Neural progenitor cell (in vitro differentiated cells): Measurements from ENCODE around the gene WTAP. TPM values are rescaled to one million over a fixed set of nuclear protein-coding genes. Genes with fewer than 3 reads are reported as not detected.

Experiments used
- DNase-seq: peaks from one replicate; pipeline ENCODE4 v3.0.0-alpha.2; 2016; ENCODE audit warnings: low spot score
- H2AFZ ChIP-seq: fragments of 200-600 bp; sonication (generic); replicated peaks from 2 replicates; pipeline ENCODE4 v1.6.1; 2016; ENCODE audit warnings: antibody characterized with exemption
- H3F3A ChIP-seq: fragments of 200-600 bp; sonication (generic); 2 replicates; pipeline ENCODE4 v1.6.1; 2016; ENCODE audit warnings: antibody characterized with exemption, low read depth
- H3K27ac ChIP-seq: fragments of 200-600 bp; sonication (generic); 2 replicates; pipeline ENCODE4 v1.5.1; 2016; ENCODE audit warnings: mild to moderate bottlenecking
- H3K27me3 ChIP-seq: fragments of 200-600 bp; sonication (generic); 2 replicates; pipeline ENCODE4 v1.6.1; 2016; ENCODE audit warnings: mild to moderate bottlenecking, moderate library complexity
- H3K36me3 ChIP-seq: fragments of 200-600 bp; sonication (generic); 2 replicates; pipeline ENCODE4 v1.5.1; 2016
- H3K4me1 ChIP-seq: fragments of 200-600 bp; sonication (generic); 2 replicates; pipeline ENCODE4 v1.6.1; 2016; ENCODE audit warnings: mixed run types
- H3K4me2 ChIP-seq: fragments of 200-600 bp; sonication (generic); 2 replicates; pipeline ENCODE4 v1.6.1; 2016
- H3K4me3 ChIP-seq: fragments of 200-600 bp; sonication (generic); 2 replicates; pipeline ENCODE4 v1.5.1; 2016
- H3K79me2 ChIP-seq: fragments of 200-600 bp; sonication (generic); 2 replicates; pipeline ENCODE4 v1.6.1; 2016; ENCODE audit warnings: low read depth
- H3K9ac ChIP-seq: fragments of 200-600 bp; sonication (generic); 2 replicates; pipeline ENCODE4 v1.6.1; 2016
- H3K9me3 ChIP-seq: fragments of 200-600 bp; sonication (generic); 2 replicates; pipeline ENCODE4 v1.5.1; 2016; ENCODE audit warnings: low read depth
- H4K20me1 ChIP-seq: fragments of 200-600 bp; sonication (generic); 2 replicates; pipeline ENCODE4 v1.6.1; 2016; ENCODE audit warnings: low read depth
- H3K27ac Mint-ChIP-seq: 3 replicates; pipeline ENCODE4 v1.8.0; 2021; ENCODE audit warnings: mixed read lengths
- H3K27me3 Mint-ChIP-seq: 2 replicates; pipeline ENCODE4 v1.8.0; 2022; ENCODE audit warnings: low read depth, mild to moderate bottlenecking, inconsistent platforms, moderate library complexity, mixed read lengths; ENCODE audit not compliant: insufficient read depth
- H3K36me3 Mint-ChIP-seq: 3 replicates; pipeline ENCODE4 v1.8.0; 2021; ENCODE audit warnings: mixed read lengths
- H3K4me1 Mint-ChIP-seq: 3 replicates; pipeline ENCODE4 v1.8.0; 2021; ENCODE audit warnings: mixed read lengths
- H3K4me3 Mint-ChIP-seq: 3 replicates; pipeline ENCODE4 v1.8.0; 2021; ENCODE audit warnings: mild to moderate bottlenecking, moderate library complexity, mixed read lengths
- H3K9me3 Mint-ChIP-seq: 3 replicates; pipeline ENCODE4 v1.8.0; 2020; ENCODE audit warnings: mixed read lengths
- EZH2 ChIP-seq: fragments of 200-600 bp; sonication (generic); IDR thresholded peaks from 2 replicates; pipeline ENCODE4 v1.6.1; 2017; ENCODE audit warnings: antibody characterized with exemption, mild to moderate bottlenecking, moderate library complexity
- EZH2phosphoT487 ChIP-seq: fragments of 200-600 bp; sonication (generic); IDR thresholded peaks from 2 replicates; pipeline ENCODE4 v1.6.1; 2017; ENCODE audit warnings: antibody characterized with exemption
- total RNA-seq: library from RNA; depleted of rRNA; stranded (reverse); fragments of >200 nt; gene quantifications from 2 replicates; pipeline ENCODE4 v1.2.3, GENCODE V29; 2015; ENCODE audit warnings: low replicate concordance
- TF ChIP-seq, protein P1 (sequence below): fragments of 200-600 bp; sonication (generic); IDR thresholded peaks from 2 replicates; pipeline ENCODE4 v1.5.1; 2017; ENCODE audit warnings: antibody characterized with exemption, mild to moderate bottlenecking

The WTAP gene
- total RNA-seq, 1 donor from 2014 or later, result 159 TPM

GRCh38 chr6:159761129-159761872 is 34.0 kb downstream of the WTAP start:
- peak; percentile 68 for DNase-seq

DNA sequence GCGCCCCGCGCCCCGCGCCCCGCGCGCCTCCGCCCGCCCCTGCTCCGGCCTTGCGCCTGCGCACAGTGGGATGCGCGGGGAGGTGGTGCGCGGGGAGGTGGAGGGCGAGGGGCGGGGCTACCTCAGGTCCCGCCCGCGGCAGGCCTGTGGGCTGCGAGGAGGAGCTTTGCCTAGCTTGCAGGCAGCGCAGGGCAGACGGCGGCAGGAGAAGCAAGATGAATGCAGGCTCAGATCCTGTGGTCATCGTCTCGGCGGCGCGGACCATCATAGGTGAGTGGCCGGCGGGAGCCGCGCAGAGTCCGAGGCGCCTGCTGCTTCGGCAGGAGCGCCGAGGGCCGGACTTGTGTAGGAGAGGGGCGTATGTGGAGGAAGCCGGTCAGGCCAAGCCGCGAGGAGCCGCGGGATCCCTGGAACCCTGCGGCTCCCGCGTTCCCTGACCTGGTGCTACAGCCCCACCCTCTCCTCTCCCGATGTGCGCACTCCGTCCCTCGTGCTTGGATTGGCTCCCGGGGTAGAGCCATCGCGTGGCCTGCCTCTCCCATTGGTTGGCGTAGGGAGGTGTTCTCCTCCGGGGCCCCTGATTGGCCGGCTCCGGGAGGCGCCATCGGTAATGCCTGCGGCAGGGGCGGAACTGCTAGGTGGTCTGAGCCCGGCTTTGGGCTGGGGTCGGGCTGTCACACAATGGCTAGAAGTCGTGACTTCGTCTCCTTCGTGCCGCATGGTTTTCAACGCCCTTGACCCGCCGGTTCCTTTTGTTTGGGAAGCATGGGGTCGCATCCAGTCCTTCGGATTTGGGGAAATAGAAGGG is 34.8 kb downstream of the WTAP start, which contains the start of gene ACAT2:
ACAT2 (plus strand) TSS at position 173 of the 808 bp plus-strand sequence; CDS start at position 216, 43 bp downstream.
- no peaks in the 10 kb centered on the region for H4K20me1 ChIP-seq
- H3K27ac ChIP-seq, result peak within 1 kb of the TSS; percentile 96
- H3K9me3 ChIP-seq, result no peaks in the 10 kb centered on the region
- peaks cover 21% of the 10 kb centered on the region for H3K4me1 ChIP-seq
- no peaks in the 10 kb centered on the region for H3K27me3 ChIP-seq
- TF ChIP-seq, protein P1, sequence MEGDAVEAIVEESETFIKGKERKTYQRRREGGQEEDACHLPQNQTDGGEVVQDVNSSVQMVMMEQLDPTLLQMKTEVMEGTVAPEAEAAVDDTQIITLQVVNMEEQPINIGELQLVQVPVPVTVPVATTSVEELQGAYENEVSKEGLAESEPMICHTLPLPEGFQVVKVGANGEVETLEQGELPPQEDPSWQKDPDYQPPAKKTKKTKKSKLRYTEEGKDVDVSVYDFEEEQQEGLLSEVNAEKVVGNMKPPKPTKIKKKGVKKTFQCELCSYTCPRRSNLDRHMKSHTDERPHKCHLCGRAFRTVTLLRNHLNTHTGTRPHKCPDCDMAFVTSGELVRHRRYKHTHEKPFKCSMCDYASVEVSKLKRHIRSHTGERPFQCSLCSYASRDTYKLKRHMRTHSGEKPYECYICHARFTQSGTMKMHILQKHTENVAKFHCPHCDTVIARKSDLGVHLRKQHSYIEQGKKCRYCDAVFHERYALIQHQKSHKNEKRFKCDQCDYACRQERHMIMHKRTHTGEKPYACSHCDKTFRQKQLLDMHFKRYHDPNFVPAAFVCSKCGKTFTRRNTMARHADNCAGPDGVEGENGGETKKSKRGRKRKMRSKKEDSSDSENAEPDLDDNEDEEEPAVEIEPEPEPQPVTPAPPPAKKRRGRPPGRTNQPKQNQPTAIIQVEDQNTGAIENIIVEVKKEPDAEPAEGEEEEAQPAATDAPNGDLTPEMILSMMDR, result no peak
- TF ChIP-seq EZH2 (no peak), EZH2phosphoT487 (no peak)
- Mint-ChIP-seq H3K36me3 (peaks cover 39% of the 10 kb centered on the region), H3K4me3 (peak within 1 kb of the TSS; percentile 96), H3K9me3 (no peaks in the 10 kb centered on the region), H3K4me1 (peaks cover 32% of the 10 kb centered on the region), H3K27me3 (peaks cover 4% of the 10 kb centered on the region), H3K27ac (peak within 1 kb of the TSS; percentile 95)
- peak within 1 kb of the TSS; percentile 57 for H3K4me3 ChIP-seq
- peaks cover 50% of the 10 kb centered on the region for H3F3A ChIP-seq
- peak within 1 kb of the TSS; percentile 63 for H3K9ac ChIP-seq
- peaks cover 51% of the 10 kb centered on the region for H3K79me2 ChIP-seq
- peak; percentile 96 for DNase-seq
- H3K4me2 ChIP-seq, result peak within 1 kb of the TSS; percentile 91
- H2AFZ ChIP-seq, result peak within 1 kb of the TSS; percentile 75
- H3K36me3 ChIP-seq, result peaks cover under 1% of the 10 kb centered on the region

More at GRCh38 chr6:159761129-159761872, 34.0 kb downstream of the WTAP start:
- H3K79me2 ChIP-seq, result peaks cover 44% of the 10 kb centered on the region
- no peaks in the 10 kb centered on the region for H3K9me3 Mint-ChIP-seq
- H3K36me3 ChIP-seq, result peaks cover 6% of the 10 kb centered on the region
- peak overlapping the region; percentile 75 for H2AFZ ChIP-seq
- H4K20me1 ChIP-seq, result no peaks in the 10 kb centered on the region
- H3K27ac Mint-ChIP-seq, result peak overlapping the region; percentile 95
- no peaks in the 10 kb centered on the region for H3K9me3 ChIP-seq
- peak overlapping the region; percentile 53 for H3K9ac ChIP-seq
- H3K4me2 ChIP-seq, result peak overlapping the region; percentile 80
- peaks cover 38% of the 10 kb centered on the region for H3K36me3 Mint-ChIP-seq
- H3K4me3 ChIP-seq, result peak overlapping the region; percentile 57
- H3K4me1 Mint-ChIP-seq, result peaks cover 32% of the 10 kb centered on the region
- peaks cover 52% of the 10 kb centered on the region for H3F3A ChIP-seq
- peaks cover 4% of the 10 kb centered on the region for H3K27me3 Mint-ChIP-seq
- H3K4me1 ChIP-seq, result peaks cover 21% of the 10 kb centered on the region
- peak overlapping the region; percentile 93 for H3K4me3 Mint-ChIP-seq
- no peaks in the 10 kb centered on the region for H3K27me3 ChIP-seq
- TF ChIP-seq EZH2, result no peak
- TF ChIP-seq, protein P1, result no peak
- TF ChIP-seq EZH2phosphoT487, result no peak
- peak overlapping the region; percentile 96 for H3K27ac ChIP-seq

DNA sequence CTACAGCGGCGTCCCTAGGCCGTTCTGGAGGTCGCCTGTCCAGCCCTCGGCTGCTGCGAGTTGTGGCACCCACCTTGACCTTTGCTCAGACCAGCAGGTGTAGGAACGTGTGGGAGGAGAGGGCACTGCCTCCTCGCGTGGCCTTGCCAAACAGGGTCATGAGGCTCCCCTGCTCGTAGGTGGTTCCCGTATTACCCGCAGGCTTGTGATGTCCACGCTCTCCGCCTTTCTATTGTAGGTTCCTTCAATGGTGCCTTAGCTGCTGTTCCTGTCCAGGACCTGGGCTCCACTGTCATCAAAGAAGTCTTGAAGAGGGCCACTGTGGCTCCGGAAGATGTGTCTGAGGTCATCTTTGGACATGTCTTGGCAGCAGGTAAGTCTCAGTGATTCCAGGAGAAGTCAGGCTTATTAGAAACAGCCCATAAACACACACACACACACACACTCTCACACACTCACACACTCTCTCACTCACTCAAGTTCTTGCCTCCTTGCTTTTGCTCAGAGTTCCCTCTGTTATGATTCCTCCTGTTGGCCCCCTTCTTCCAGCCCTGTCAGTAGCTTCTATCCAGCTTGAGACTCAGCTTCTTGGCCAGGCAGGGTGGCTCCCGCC is 35.5 kb downstream of the WTAP start:
- Mint-ChIP-seq H3K9me3 (no peaks in the 10 kb centered on the region), H3K27me3 (peaks cover 4% of the 10 kb centered on the region)

More for the DNA sequence above, 35.5 kb downstream of the WTAP start:
- Mint-ChIP-seq H3K4me3 (peak overlapping the region; percentile 96), H3K36me3 (peaks cover 44% of the 10 kb centered on the region), H3K27ac (peak overlapping the region; percentile 83), H3K4me1 (peaks cover 32% of the 10 kb centered on the region)
- H3K27ac ChIP-seq, result peak overlapping the region; percentile 60
- no peaks in the 10 kb centered on the region for H3K27me3 ChIP-seq
- peaks cover 58% of the 10 kb centered on the region for H3K79me2 ChIP-seq
- H3K4me1 ChIP-seq, result peaks cover 21% of the 10 kb centered on the region
- H3F3A ChIP-seq, result peaks cover 43% of the 10 kb centered on the region
- TF ChIP-seq EZH2phosphoT487, result no peak
- TF ChIP-seq, protein P1, result no peak
- TF ChIP-seq EZH2, result no peak
- H4K20me1 ChIP-seq, result no peaks in the 10 kb centered on the region
- peak overlapping the region; percentile 57 for H3K4me3 ChIP-seq
- no peaks in the 10 kb centered on the region for H3K9me3 ChIP-seq
- H2AFZ ChIP-seq, result no peak overlapping the region
- peak overlapping the region; percentile 36 for H3K9ac ChIP-seq
- DNase-seq, result peak; percentile 28
- H3K4me2 ChIP-seq, result peak overlapping the region; percentile 91
- H3K36me3 ChIP-seq, result peaks cover 7% of the 10 kb centered on the region
